HG03045 (cell line): ENCODE measurements around the gene CLRN1.
"Not testable (repeated sequence)": the region's sequence is repeated elsewhere in the genome, so short reads cannot be mapped to it uniquely, and the experiment has no call there.

Experiments used
- ATAC-seq: cut with Tn5 transposase; IDR thresholded peaks from one replicate; pipeline ENCODE4 v1.9.1; 2021; ENCODE audit warnings: mild to moderate bottlenecking, moderate library complexity; ENCODE audit not compliant: unreplicated experiment

CLRN1 gene, protein sequence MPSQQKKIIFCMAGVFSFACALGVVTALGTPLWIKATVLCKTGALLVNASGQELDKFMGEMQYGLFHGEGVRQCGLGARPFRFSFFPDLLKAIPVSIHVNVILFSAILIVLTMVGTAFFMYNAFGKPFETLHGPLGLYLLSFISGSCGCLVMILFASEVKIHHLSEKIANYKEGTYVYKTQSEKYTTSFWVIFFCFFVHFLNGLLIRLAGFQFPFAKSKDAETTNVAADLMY

DNA sequence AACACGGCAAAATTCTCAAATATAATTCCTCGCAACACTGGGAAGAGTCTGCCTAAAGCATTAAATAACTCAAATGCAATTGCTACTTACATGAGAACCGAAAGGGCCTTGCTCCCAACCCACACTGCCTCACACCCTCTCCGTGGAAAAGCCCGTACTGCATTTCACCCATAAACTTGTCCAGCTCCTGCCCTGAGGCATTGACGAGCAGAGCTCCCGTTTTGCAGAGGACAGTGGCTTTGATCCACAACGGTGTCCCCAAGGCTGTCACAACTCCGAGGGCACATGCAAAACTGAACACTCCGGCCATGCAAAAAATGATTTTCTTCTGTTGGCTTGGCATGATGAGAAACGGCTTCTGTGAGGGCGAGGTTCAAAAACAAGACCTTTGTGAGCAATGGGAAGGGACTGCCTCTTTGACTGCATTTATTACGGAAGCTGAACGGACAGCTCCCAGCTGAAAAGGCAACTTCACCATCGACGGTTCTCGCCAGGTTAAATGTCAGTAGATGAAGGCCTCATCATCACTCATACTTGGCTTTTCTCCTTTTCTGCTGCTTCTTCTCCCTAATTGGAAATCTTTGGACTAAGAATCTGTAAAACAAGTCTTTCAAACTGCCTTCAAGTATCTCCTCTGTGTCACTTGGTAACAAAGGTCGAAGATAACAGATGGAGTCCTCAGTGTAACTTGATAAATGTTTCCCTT, at the start of gene CLRN1:
TSS of gene CLRN1 (minus strand) at position 362 of the 706 bp plus-strand sequence. CDS start at position 343, 19 bp downstream.
- no peak for ATAC-seq

DNA sequence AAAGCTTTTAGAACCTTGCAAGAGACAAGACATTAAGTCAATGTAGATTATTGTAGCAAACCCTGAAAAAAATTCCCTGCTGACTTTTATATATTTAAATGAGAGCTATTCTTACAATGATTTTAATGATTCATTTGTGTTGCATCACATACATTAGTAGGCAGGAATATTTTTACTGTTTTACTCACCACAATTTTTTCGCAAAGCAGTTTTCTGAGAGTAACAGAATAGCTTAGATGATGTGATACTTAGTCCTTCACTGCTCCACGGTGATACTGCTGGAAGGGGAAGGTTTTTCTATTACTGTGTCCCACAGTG, 43.9 kb upstream of the CLRN1 start:
- no peak for ATAC-seq

DNA sequence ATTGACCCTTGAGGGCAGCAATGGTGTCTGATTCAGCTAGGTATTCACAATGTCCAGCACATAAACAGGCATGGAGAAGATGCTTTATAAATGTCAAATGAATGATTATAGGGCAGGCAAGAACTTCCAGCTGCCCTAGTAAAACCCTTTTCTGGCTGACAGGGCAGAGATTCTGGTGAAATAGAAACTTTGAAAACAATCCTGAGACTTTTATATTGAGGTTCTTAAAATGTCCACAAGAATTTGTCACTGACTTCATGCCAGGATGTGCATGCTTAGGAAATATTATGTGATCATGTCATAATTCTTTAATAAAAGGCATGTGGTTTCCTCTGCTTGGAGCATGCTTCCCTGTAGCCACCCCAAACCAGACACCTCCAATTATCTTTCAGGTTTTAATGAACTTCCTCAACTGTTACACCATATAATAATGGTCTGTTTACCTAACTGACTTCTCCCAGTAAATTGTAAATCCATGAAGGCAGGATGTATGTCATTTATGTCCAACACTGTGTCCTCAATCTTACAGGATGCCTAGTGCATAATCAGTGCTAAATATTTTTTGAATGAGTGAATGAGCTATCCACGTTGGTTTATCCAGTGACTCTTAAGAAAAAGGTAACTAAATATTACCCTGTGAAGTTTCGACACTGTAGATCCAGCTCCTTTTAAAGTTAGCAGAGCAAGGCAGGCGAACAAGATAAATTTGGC, 43.4 kb upstream of the CLRN1 start:
- ATAC-seq: no peak

DNA sequence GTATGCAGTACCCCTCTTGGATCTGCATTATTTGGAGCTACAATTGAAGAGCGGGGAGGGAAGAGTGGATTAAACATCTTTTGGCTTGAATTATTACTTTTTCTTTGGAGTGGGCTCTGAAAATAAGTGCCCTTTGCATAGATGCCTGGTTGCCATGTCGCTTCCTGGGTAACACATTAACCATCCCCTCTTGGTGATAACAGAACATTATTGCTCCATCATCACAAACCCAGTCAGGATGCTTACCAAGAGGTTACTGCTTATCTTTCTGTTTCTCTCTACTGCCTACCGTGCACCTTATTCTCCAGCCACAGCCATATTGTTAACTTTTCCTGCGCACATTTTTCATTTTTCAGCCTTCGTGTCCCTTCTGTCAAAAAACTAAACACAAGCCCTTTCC, 42.7 kb upstream of the CLRN1 start:
- no peak for ATAC-seq

DNA sequence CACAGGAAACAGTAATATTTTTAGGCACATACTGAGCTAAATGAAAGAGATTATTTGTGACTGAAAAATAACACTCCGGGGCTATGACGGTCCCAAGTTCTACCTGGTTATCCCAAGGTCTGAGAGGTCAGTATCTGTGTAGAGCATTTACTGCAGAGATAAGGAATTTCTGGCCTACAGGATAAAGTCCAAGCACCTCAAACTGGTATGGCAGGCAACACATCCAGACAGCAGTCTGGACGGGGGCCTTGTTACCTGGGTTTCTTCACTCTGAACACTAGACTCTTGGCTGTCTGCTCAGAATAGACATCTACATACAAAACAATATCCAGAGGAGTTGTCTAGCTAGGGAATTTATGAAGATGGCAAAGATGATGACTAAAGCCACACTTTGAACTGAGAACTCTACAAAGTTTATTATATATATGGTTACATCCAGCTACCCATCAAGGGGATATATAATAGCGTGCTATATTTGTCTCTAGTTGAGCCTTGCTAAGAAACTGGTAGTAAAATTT, 42.0 kb upstream of the CLRN1 start:
- no peak for ATAC-seq

DNA sequence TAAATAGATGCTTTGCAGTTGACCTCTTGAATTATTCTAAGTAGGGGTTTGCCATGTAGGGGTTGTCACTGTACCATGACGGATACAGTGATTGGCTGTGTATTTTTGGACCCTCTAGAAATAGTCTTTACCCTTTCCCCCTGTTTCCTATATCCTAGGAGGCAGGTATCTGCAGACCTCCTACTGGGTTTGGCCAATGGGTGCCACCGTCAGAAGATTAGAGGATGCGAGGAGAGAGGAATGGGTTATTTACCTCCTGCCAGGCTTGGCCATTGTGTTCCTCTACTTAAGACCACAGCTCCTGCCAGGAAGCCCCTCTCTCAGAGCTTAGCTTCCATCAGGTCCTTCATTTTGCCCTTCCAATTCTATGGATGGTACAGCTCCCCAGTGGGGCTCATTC, 40.2 kb upstream of the CLRN1 start:
- ATAC-seq: no peak

DNA sequence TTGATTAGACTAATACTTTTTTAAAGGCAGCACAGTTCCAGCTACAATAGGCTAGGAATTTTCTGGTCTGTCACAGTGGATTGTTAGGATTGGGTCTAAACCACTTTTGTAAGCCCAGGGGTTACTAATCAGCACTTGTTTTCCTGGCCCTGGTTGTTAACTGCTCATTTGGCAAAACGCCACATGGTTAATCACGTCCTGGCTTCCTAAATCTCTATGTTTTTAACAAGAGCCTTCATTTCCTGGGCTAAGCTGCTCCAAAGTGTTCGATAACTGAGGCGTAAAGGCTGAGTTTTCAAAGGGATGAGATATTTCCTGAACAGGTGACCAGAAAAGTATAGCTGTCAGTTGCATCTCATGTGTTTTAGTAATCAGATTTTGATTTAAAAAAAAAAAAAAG, 38.9 kb upstream of the CLRN1 start:
- no peak for ATAC-seq

DNA sequence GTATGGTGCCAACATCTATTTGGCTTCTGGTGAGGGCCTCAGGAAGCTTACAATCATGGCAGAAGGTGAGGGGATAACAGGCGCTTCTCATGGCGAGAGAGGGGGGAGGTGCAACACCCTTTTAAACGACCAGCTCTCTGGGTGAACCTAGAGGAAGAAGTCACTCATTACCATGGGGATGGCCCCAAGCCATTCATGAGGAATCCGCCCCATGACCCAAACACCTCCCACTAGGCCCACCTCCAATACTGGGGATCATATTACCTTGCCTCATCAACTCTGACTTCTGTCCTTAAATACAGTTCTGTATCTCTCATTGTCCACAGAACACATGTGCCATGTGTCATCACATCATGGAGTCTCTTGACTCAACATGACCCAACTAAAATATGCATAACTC, 37.5 kb upstream of the CLRN1 start:
- no peak for ATAC-seq

DNA sequence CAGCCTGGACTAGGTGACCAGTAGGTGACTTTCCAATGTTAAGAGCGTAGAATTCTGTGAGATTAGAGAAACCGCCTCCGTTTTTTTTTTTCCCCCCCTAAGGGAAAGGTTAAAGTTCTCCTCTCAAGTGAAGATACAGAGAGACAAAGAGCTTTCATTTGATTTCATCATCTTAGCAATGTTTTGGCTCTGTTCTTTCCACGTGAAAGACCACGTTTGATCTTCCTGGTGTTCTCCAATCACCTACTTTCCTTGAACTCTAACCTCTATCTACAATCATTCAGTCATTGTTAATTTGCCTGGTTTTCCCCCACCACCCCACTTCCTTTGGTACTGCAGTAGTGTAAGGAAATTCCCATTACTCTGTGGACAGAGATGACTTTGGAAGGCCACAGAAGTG, 36.9 kb upstream of the CLRN1 start:
- no peak for ATAC-seq

DNA sequence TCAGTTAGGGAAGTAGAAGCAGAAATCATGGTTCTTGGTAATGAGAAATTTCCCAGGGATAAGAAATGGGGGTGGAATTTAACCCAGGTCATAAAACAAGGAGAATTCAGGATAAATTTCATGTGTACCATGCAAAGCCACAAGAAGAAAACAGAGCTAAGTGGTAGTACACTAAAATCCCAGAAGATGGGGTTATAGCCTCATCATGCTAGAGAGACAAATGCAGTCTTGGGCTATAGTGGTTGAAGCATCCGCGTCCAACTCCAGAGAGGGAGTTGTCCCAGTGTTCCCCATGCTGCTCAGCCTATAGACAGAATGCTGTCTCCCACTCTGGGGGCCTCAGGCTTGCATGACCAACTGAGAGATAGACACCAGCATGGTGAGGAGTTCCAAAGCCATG, 36.2 kb upstream of the CLRN1 start:
- ATAC-seq: no peak

DNA sequence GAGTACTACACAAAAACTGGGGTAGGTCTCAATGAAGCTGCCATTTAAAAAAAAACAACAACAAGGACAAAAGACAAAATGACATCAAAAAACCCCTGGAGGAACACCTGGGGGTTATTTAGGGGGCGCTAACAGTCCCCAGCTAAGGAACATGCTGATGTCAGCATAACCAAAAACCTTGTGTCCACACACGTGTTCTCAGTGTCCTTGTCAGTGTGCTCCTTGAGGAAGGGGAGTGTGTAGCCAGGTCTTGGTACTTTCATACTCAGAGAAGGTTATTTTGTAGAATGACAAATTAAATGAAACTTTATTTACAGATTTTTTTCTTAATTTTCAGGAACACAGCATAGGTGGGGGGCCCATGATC, 31.2 kb upstream of the CLRN1 start:
- ATAC-seq: no peak

DNA sequence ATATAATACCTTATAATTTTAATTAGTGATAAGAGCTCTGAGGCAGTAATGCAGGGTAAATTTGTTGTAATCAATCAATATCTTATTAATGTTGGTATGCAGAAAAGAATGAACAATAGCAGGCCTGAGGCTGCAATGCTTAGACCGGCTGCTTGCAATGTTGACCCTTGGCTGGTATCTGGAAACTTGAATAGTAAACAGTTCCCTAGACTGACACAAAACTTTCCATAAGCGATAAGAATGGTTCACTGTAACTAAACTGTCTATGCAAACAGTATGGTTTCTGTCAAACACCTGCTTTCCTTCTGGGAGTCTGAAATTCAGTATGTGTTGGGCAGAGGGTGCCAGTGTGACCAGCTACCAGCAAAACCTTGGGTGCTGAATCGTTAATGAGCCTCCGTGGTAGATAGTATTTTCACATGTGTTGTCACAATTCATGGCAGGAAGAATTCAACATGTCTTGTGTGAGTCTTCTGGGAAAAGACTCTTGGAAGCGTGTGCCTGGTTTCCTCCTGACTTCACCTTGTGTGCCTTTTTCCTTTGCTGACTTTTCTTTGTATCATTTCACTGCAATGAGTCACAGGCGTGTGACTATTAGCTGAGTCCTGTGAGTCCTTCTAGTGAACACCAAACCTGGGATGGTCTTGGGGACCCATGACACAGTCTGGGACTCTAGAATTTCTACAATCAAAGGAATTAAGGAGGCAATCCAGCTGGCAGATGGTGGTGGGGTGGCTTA, 30.7 kb upstream of the CLRN1 start:
- ATAC-seq: no peak

DNA sequence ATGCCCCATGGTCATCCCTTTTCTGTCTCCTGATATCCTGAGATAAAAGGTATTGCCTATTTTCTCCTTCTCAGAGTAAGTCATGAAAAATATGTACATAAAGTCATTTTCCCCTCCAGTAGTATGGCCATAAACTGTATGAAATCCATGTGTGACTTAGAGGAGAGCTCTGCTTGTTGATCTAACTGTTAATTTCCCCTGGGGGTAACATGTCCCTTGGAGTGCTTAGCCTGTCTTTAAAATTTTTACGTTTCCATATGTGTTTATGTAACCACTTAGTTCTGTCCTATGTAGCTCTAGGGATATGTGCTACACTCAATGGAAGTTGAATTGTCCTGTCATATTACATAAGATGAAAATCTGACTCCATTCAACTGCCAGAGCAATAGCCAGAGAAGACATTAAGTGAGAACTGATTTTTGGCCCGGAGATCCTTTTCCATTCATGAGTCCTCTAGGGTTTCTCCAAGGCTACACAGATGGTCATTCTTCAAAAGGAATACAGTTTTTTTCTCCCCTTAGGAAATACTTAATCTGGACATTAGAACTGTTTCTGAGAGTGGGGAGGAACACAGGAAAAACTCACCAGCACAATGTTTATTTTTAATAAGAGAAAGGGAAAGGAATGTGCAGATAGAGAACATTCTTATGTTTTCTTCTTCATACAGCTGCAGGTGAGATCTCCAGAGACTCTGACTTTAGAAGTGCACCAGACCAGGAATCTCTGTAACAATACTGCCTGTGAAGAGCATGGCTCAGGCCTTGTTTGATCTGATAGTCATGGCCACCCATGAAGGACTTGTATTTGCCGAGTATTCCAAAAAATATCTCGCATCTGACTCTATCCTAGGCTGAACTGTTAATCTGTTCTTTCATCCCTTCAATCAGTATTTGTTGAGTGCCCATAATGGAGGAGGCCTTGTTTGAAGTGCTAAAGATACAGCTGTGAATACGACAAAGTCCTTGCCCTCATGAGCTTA, 29.8 kb upstream of the CLRN1 start:
- ATAC-seq: no peak

DNA sequence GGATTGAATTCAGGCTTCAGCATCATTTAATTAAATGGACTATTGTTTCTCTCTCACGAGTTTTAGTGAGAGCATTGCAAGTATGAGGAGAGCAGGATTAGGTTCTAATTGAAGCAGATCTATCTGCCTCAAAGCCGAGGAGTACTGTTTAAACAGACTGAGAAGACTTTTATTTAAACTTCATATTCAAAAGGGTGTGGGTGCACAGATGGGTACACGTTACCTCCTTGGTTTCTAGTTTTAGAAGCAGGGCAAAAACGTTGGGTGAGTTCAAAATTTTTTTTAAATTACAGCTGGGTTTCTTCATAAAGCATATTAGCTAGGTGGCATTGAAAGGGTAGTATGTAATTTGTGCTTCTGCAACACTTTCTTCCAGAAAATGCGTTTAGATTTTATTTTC, 26.5 kb upstream of the CLRN1 start:
- no peak for ATAC-seq

DNA sequence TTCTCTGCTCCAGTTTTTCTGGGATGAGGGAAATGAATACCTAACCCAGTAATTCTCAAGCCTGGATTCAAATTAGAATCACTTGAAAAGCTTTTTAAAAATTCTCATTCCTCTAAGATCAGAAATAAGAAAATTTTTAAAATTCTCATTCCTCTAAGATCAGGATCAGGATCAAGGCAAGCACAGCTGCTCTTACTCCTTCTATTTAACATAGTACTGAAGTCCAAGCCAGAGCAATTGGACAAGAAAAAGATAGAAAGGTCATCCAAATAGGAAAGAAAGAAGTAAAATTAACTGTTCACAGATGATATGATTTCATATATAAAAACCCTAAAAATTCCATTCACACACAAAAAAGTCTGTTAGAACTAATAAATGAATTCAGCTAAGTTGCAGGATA, 24.2 kb upstream of the CLRN1 start:
- ATAC-seq: no peak

DNA sequence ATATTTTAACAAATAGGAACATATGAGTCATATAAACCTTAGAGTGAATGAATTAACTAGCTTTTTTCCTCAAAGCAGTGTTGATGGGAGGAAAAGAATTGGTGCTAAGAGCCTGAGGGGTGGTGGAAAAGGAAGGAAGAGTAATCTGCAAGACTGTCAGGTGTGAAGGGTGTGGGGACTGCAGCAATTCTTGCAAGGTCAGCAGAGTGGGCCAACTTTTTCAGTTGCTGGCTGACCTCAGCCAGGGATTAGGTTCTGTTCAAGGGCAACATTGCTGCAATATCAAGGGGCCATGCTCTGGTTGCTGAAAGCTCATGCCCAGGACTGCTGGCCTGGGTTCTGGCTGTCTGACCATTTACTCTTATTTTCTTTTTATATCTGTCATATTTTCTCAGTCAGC, 23.0 kb upstream of the CLRN1 start:
- ATAC-seq: no peak

DNA sequence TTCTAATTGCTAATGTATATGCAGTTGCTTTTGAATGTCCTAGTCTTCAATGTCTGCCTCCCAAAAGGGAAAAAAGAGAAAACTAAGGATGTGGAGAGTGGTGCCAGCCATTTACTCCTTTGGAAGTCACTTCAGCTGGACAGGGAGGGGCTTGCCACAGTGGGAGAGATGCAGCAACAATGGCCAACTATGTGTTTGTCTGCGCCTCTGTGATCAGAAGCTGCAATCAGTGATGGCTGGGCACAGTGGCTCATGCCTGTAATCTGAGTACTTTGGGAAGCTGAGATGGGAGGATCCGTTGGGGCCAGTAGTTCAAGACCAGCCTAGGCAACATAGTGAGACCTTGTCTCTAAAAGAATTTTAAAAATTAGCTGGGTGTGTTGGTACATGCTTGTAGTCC, 16.7 kb upstream of the CLRN1 start:
- ATAC-seq: no peak

DNA sequence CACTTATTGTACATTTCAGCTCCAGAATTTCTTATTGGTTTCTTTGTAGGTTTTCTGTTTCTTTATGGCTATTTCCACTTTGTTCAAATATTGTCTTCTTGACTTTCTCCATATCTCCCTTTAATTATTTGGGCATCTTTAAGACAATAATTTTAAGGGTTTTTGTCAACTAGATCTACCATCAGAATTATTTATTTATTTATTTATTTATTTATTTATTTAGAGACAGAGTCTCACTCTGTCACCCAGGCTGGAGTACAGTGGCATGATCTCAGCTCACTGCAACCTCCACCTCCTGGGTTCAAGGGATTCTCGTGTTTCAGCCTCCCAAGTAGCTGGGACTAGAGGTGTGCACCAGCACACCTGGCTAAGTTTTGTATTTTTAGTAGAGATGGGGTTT, 15.9 kb upstream of the CLRN1 start:
- ATAC-seq: not testable (repeated sequence)

DNA sequence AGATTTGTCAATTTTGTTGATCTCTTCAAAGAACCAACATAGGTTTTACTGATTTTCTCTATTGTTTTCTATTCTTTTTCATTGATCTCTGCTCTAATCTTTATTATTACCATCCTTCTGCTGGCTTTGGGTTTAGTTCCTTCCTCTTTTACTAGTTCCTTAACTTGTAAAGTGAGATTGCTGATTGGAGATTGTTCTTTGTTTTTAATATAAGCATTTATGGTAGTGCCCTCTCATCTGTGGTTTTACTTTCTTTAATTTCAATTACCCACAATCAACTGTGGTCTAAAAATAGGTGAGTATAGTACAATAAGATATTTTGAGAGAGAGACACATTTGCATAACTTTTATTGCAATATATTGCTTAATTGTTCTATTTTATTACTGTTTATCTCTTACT, 13.2 kb upstream of the CLRN1 start:
- ATAC-seq: no peak

DNA sequence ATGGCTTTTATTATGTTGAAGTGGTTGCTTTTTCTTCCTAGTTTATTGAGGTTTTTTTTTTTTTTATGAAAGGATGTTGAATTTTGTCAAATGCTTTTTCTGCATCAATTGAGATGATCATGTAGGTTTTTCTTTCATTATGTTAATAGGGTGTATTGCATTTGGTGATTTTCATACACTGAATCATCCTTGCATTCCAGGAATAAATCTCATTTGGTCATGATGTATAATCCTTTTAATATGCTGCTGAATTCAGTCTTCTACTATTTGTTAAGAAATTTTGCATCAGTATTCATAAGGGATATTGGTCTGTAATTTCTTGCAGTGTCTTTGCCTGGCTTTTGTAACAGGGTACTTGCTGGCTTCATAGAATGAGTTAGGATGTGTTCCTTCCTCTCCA, 11.5 kb upstream of the CLRN1 start:
- ATAC-seq: no peak
